Cardiac fibroblast (primary cell): ENCODE data around the gene WWC2.
A peak's percentile ranks its signal among the peaks of the same experiment; 100 is the strongest.

Experiments used
- DNase-seq, 2 donors: peaks; one replicate each; pipeline versions ENCODE4 v3.0.0 to v3.0.0-alpha.2; 2010; ENCODE audit warnings: low read depth in 2 of 2
- H3K4me3 ChIP-seq, 2 donors: replicated peaks in 1 of 2; 1 replicate in 1 of 2; 2 replicates in 1 of 2; pipeline ENCODE4 v1.5.1; 2011; ENCODE audit warnings: low read depth in 2 of 2, low read length in 2 of 2, mild to moderate bottlenecking in 2 of 2, moderate library complexity in 1 of 2
- TF ChIP-seq, protein P1 (sequence below): IDR thresholded peaks from one replicate; pipeline ENCODE4 v1.5.1; 2011; ENCODE audit warnings: low read depth, mild to moderate bottlenecking, low read length, inconsistent platforms

WWC2 gene

DNA sequence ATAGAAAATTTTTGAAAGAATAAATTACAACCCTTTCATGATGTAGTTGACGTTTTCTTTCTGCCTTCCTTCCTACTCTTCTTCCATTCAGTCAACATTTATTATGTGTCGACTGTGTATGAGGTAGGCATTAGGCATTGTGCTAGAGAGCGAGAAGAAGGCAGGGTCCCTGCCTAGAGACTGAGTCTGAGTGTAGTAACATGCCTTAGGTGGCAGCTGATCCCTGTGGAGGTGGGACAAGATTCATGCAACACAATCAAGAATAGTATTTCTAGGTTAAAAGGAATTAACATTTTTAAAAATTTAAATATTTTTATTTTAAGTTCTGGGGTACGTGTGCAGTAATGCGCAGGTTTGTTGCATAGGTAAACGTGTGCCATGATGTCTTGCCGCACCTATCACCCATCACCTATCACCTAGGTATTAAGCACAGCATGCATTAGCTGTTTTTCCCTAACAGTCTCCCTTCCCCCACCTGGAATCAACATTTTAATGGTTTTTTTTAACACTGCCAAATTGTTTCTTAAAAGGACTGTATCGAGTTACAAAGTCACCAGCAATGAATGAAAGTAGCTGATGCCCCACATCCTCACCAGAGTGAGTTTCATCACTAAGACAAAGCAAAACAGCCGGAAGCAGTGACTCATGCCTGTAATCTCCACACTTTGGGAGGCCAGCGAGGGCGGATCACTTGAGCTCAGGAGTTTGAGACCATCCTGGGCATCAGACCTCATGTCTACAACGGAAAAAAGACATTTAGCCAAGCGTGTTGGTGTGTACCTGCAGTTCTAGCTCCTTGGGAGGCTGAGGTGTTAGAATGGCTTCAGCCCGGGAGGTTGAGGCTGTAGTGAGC lies 84.0 kb downstream of the WWC2 start:
- TF ChIP-seq, protein P1, sequence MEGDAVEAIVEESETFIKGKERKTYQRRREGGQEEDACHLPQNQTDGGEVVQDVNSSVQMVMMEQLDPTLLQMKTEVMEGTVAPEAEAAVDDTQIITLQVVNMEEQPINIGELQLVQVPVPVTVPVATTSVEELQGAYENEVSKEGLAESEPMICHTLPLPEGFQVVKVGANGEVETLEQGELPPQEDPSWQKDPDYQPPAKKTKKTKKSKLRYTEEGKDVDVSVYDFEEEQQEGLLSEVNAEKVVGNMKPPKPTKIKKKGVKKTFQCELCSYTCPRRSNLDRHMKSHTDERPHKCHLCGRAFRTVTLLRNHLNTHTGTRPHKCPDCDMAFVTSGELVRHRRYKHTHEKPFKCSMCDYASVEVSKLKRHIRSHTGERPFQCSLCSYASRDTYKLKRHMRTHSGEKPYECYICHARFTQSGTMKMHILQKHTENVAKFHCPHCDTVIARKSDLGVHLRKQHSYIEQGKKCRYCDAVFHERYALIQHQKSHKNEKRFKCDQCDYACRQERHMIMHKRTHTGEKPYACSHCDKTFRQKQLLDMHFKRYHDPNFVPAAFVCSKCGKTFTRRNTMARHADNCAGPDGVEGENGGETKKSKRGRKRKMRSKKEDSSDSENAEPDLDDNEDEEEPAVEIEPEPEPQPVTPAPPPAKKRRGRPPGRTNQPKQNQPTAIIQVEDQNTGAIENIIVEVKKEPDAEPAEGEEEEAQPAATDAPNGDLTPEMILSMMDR = no peak
- DNase-seq = peak; percentile 90
- peak overlapping the region in 1 of 2 donors; percentile 9 for H3K4me3 ChIP-seq

DNA sequence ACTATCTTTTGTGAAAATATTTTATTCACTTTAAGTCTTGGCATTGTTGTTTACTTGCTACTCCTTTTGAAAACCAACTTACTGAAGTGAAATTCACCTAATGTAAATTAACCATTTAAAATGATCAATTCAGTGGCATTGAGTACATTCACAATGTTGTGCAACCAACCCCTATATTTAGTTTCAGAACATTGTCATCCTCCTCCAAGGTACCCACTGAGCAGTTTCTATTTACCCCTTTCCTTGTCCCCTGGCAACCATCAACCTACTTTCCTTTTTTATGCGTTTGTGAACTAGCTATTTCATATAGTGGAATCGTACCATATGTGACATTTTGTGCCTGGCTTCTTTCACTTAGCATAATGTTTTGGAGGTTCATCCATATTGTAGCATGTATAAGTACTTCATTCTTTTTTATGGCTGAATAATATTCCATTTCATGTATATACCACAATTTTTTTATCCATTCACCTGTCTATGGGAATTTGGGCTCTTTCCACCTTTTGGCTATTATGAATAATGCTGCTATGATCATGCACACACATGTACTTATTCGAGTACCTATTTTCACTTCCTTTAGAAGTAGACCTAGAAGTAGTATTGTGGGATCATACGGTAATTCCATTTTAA lies 85.0 kb downstream of the WWC2 start:
- TF ChIP-seq, protein P1 = no peak
- DNase-seq = no peak
- H3K4me3 ChIP-seq = no peak overlapping the region

DNA sequence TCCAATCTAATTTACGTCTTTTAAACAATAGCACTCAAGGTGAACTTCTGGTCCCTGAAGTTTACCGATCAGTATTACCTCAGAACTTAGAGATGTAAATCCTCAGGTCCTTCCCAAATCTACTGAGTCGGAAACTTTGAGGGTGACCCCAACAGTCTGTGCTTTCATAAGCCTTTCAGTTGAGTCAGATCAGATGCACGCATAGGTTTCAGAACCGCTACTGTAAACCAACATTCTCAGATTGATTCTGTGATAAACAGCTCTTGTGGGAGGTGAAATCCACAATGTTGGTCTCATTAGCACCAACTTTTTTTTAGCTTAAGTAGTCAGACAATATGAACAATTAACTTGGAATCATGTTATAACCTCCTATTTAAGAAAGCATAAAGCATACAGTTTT lies 86.0 kb downstream of the WWC2 start:
- H3K4me3 ChIP-seq = no peak overlapping the region
- TF ChIP-seq, protein P1 = no peak
- no peak for DNase-seq

DNA sequence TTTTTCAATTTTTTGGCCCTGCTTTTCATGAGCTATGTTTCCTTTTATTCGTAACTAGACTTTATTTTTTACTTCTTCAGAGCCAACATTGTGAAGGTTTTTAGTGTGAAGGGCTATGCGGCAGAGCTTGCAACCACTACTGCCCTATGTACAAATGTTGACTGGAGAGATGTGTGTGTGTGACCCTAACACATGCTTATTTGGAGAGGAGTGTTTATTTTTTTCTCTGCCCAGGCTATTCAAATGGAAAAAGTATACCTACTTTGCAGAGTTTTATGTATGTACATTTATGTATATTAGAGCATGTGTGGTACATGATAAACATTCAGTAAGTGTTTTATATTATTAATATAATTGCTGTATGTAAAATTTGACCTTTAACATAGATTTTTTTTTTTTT lies 86.5 kb downstream of the WWC2 start:
- TF ChIP-seq, protein P1 = no peak
- no peak for DNase-seq
- no peak overlapping the region for H3K4me3 ChIP-seq

- TF ChIP-seq, protein P1 = no peak
Observed at GRCh38 chr4:183186813-183187212, 87.8 kb downstream of the WWC2 start.

DNA sequence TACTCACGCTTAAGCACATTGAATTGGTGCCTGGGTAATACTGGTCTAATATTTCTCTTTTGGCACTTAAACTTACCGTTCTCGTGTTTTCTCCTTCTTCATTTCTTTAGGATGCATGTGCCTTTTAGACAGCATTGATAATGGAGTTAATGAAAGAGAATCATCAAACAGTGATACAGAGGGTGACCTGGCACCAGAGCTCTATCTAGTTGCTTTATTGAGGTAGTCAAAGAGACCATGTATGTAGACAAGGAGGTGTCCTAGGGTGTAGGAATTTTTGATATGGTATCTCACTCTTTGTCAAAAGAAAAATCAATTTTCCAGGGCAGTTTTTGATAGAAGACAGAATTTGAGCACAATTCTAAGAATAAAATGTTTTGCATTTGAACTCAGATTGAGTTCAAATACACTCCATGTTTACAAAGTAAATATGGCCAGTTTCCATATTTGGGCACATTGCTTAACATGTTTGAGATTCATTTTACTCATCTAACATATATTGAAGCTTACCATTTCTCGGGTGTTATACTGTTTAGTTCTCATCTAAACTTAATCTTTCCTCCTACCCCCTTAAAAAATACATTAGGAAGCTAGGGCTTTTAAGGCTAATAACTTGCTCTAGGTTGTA lies 92.0 kb downstream of the WWC2 start:
- TF ChIP-seq, protein P1 = no peak
- H3K4me3 ChIP-seq = no peak overlapping the region
- DNase-seq = no peak

More at GRCh38 chr4:183186813-183187212, 87.8 kb downstream of the WWC2 start:
- DNase-seq = no peak
- H3K4me3 ChIP-seq = no peak overlapping the region
